H1 (cell line): ENCODE data around the gene TOMM22. TPM values are rescaled to one million over a fixed set of nuclear protein-coding genes. Genes with fewer than 3 reads are reported as not detected.

Experiments used
- CTCF ChIA-PET: fragments of 300-600 bp; sonication (Branson Sonifier 250); formaldehyde crosslinking; loops from one replicate; lab custom pipeline; 2021; ENCODE audit not compliant: partially characterized antibody; lab: Charles Lee
- POLR2A ChIA-PET: fragments of 300-600 bp; sonication (Branson Sonifier 250); formaldehyde crosslinking; loops from one replicate; lab custom pipeline; 2021; ENCODE audit warnings: inconsistent platforms; ENCODE audit not compliant: partially characterized antibody; lab: Charles Lee
- DNase-seq, 2 experiments: peaks; one replicate each; pipeline versions ENCODE4 v3.0.0 to v3.0.0-alpha.2; 2010 to 2022; ENCODE audit warnings: low spot score in 2 of 2, low read depth in 1 of 2, mixed read lengths in 1 of 2
- FAIRE-seq: peaks from 2 replicates; lab custom pipeline; 2011; peaks lifted over from hg19 to GRCh38; lab: Jason Lieb, UNC
- H2AFZ ChIP-seq: 2 replicates; pipeline ENCODE4 v1.8.1; 2012; ENCODE audit warnings: low read length, inconsistent platforms
- H2AK5ac ChIP-seq: 2 replicates; pipeline ENCODE4 v1.6.1; 2013; ENCODE audit warnings: low read depth, low read length
- H2BK120ac ChIP-seq: replicated peaks from 2 replicates; pipeline ENCODE3; 2013; ENCODE audit warnings: low read depth, low read length, inconsistent platforms
- H2BK12ac ChIP-seq: 2 replicates; pipeline ENCODE4 v1.6.1; 2013; ENCODE audit warnings: low read depth, low read length
- H2BK15ac ChIP-seq: 2 replicates; pipeline ENCODE4 v1.6.1; 2013; ENCODE audit warnings: low read length
- H2BK20ac ChIP-seq: 2 replicates; pipeline ENCODE4 v1.6.1; 2013; ENCODE audit warnings: low read length
- H2BK5ac ChIP-seq: 2 replicates; pipeline ENCODE4 v1.6.1; 2013; ENCODE audit warnings: low read depth, low read length
- H3K14ac ChIP-seq: 2 replicates; pipeline ENCODE4 v1.6.1; 2013; ENCODE audit warnings: inconsistent platforms; ENCODE audit not compliant: insufficient read length
- H3K18ac ChIP-seq: 2 replicates; pipeline ENCODE4 v1.6.1; 2013; ENCODE audit warnings: low read length; ENCODE audit errors: extremely low read depth
- H3K23ac ChIP-seq: 2 replicates; pipeline ENCODE4 v1.6.1; 2013; ENCODE audit warnings: inconsistent platforms; ENCODE audit not compliant: insufficient read length
- H3K23me2 ChIP-seq: 2 replicates; pipeline ENCODE4 v1.6.1; 2013; ENCODE audit warnings: low read depth, low read length
- H3K27ac ChIP-seq: 2 replicates; pipeline ENCODE4 v1.6.1; 2011; ENCODE audit warnings: low read depth, low read length, inconsistent platforms
- H3K27me3 ChIP-seq, 4 experiments: replicated peaks in 1 of 4; 1 replicate in 1 of 4; 2 replicates in 3 of 4; pipeline versions ENCODE4 v1.6.1 to v1.8.1; 2011 to 2013; ENCODE audit warnings: low read length in 3 of 4, mild to moderate bottlenecking in 3 of 4, inconsistent platforms in 2 of 4, mixed read lengths in 2 of 4, moderate library complexity in 1 of 4; ENCODE audit not compliant: control insufficient read depth in 3 of 4, insufficient read depth in 3 of 4; ENCODE audit errors: extremely low read depth in 1 of 4
- H3K36me3 ChIP-seq, 4 experiments: 2 replicates each; pipeline versions ENCODE4 v1.6.1 to v1.8.1; 2011 to 2013; ENCODE audit warnings: mild to moderate bottlenecking in 4 of 4, low read length in 3 of 4, moderate library complexity in 2 of 4, control low read depth in 1 of 4, inconsistent platforms in 1 of 4; ENCODE audit not compliant: insufficient read depth in 4 of 4, control insufficient read depth in 2 of 4
- H3K4ac ChIP-seq: replicated peaks from 2 replicates; pipeline ENCODE3; 2013; ENCODE audit warnings: low read length, low read depth, mixed read lengths, inconsistent platforms; ENCODE audit not compliant: insufficient read length
- H3K4me1 ChIP-seq, 4 experiments: replicated peaks in 1 of 4; 1 replicate in 1 of 4; 2 replicates in 3 of 4; pipeline versions ENCODE4 v1.6.1 to v1.8.1; 2011 to 2013; ENCODE audit warnings: low read length in 3 of 4, inconsistent platforms in 2 of 4, mixed read lengths in 1 of 4; ENCODE audit not compliant: insufficient read depth in 4 of 4, control insufficient read depth in 3 of 4
- H3K4me2 ChIP-seq, 2 experiments: 2 replicates each; pipeline versions ENCODE4 v1.6.1 to v1.8.1; 2011 to 2013; ENCODE audit warnings: low read depth in 2 of 2, low read length in 2 of 2, control low read depth in 1 of 2, inconsistent platforms in 1 of 2, mild to moderate bottlenecking in 1 of 2; ENCODE audit not compliant: insufficient read depth in 1 of 2
- H3K4me3 ChIP-seq, 4 experiments: fragments of 200-600, 300-600 bp in 1 of 4; sonication (generic), shearing (Covaris generic), sonication (Bioruptor Twin) in 1 of 4; 2 replicates each; pipeline versions ENCODE4 v1.5.1 to v1.8.1; 2011 to 2016; ENCODE audit warnings: low read length in 4 of 4, low read depth in 3 of 4, control low read depth in 2 of 4, inconsistent platforms in 2 of 4, mild to moderate bottlenecking in 2 of 4, mixed read lengths in 1 of 4, moderate library complexity in 1 of 4; ENCODE audit not compliant: insufficient read depth in 2 of 4; ENCODE audit errors: extremely low read depth in 1 of 4
- H3K56ac ChIP-seq: replicated peaks from 2 replicates; pipeline ENCODE3; 2013; ENCODE audit warnings: low read depth, mild to moderate bottlenecking, mixed read lengths, low read length, inconsistent platforms; ENCODE audit not compliant: insufficient read length
- H3K79me1 ChIP-seq: 2 replicates; pipeline ENCODE4 v1.6.1; 2013; ENCODE audit warnings: low read depth, low read length, control low read depth
- H3K79me2 ChIP-seq, 2 experiments: 2 replicates each; pipeline versions ENCODE4 v1.6.1 to v1.8.1; 2012 to 2013; ENCODE audit warnings: low read length in 2 of 2, mild to moderate bottlenecking in 2 of 2, inconsistent platforms in 1 of 2; ENCODE audit not compliant: insufficient read depth in 2 of 2, control insufficient read depth in 1 of 2
- H3K9ac ChIP-seq, 4 experiments: replicated peaks in 1 of 4; 1 replicate in 1 of 4; 2 replicates in 3 of 4; pipeline versions ENCODE4 v1.6.1 to v1.8.1; 2011 to 2013; ENCODE audit warnings: low read depth in 3 of 4, low read length in 3 of 4, control low read depth in 2 of 4, mild to moderate bottlenecking in 2 of 4, moderate library complexity in 2 of 4, inconsistent platforms in 1 of 4; ENCODE audit errors: extremely low read depth in 1 of 4
- H3K9me3 ChIP-seq, 2 experiments: 2 replicates each; pipeline versions ENCODE4 v1.6.1 to v1.8.1; 2012 to 2013; ENCODE audit warnings: mild to moderate bottlenecking in 2 of 2, moderate library complexity in 2 of 2, control low read depth in 1 of 2, inconsistent platforms in 1 of 2, low read depth in 1 of 2, low read length in 1 of 2, mixed read lengths in 1 of 2; ENCODE audit not compliant: insufficient read depth in 2 of 2
- H4K20me1 ChIP-seq, 2 experiments: replicated peaks in 1 of 2; 2 replicates each; pipeline versions ENCODE3 to v1.8.1; 2011 to 2013; ENCODE audit warnings: inconsistent platforms in 2 of 2, low read length in 2 of 2, mild to moderate bottlenecking in 1 of 2; ENCODE audit not compliant: insufficient read depth in 2 of 2, control insufficient read depth in 1 of 2
- H4K5ac ChIP-seq: 2 replicates; pipeline ENCODE4 v1.6.1; 2013; ENCODE audit warnings: low read length, low read depth, mixed read lengths, inconsistent platforms; ENCODE audit not compliant: insufficient read length
- H4K8ac ChIP-seq: 2 replicates; pipeline ENCODE4 v1.8.0; 2013; ENCODE audit warnings: mild to moderate bottlenecking, moderate library complexity, low read length, inconsistent platforms; ENCODE audit not compliant: insufficient read depth; ENCODE audit errors: extremely low read depth
- H4K91ac ChIP-seq: replicated peaks from 2 replicates; pipeline ENCODE3; 2013; ENCODE audit warnings: low read length, mixed read lengths, inconsistent platforms; ENCODE audit not compliant: insufficient read length
- ASH2L ChIP-seq: fragments of 200-600, 300-600 bp; sonication (generic); IDR thresholded peaks from one replicate; pipeline ENCODE4 v1.7.1; 2017; ENCODE audit warnings: low read length
- E2F6 ChIP-seq: IDR thresholded peaks from 2 replicates; pipeline ENCODE4 v1.6.1; 2012; ENCODE audit warnings: inconsistent platforms
- FOSL1 ChIP-seq: IDR thresholded peaks from 2 replicates; pipeline ENCODE4 v1.6.1; 2011; ENCODE audit warnings: mild to moderate bottlenecking, low read depth, low read length, moderate library complexity; ENCODE audit not compliant: insufficient read depth
- HDAC2 ChIP-seq, 2 experiments: fragments of 300-600 bp in 1 of 2; sonication (generic) in 1 of 2; IDR thresholded peaks; 2 replicates each; pipeline ENCODE4 v1.6.1; 2011 to 2012; ENCODE audit warnings: low read depth in 2 of 2, low read length in 2 of 2, mild to moderate bottlenecking in 2 of 2, moderate library complexity in 2 of 2, borderline replicate concordance in 1 of 2, inconsistent platforms in 1 of 2
- MAX ChIP-seq: IDR thresholded peaks from 2 replicates; pipeline ENCODE4 v1.6.1; 2012; ENCODE audit warnings: inconsistent platforms
- PHF8 ChIP-seq: fragments of 200-600 bp; sonication (generic); conservative IDR thresholded peaks from 2 replicates; pipeline ENCODE4 v1.7.1; 2012; ENCODE audit warnings: low read depth, mild to moderate bottlenecking, inconsistent platforms, low read length, moderate library complexity
- POLR2AphosphoS5 ChIP-seq: IDR thresholded peaks from 2 replicates; pipeline ENCODE4 v1.6.1; 2011; ENCODE audit warnings: low read depth, low read length
- RBBP5 ChIP-seq: IDR thresholded peaks from 2 replicates; pipeline ENCODE4 v1.7.1; 2012; ENCODE audit warnings: low read depth, mild to moderate bottlenecking, inconsistent platforms, low read length, moderate library complexity, borderline replicate concordance
- SUZ12 ChIP-seq: fragments of 200-600 bp; sonication (generic); IDR thresholded peaks from 2 replicates; pipeline ENCODE4 v1.6.1; 2012; ENCODE audit warnings: mild to moderate bottlenecking, inconsistent platforms, low read length, moderate library complexity, mixed read lengths
- WGBS, 2 experiments: shearing (Covaris generic) in 1 of 2; methylation state at CpG; one replicate each; pipeline versions ENCODE4 v1.1.6 to v1.1.7; 2013 to 2015; ENCODE audit warnings: low lambda C conversion rate in 2 of 2, mixed read lengths in 2 of 2, inconsistent platforms in 1 of 2, low coverage in 1 of 2, missing lambda C conversion rate in 1 of 2; ENCODE audit not compliant: insufficient replicate concordance in 2 of 2, insufficient coverage in 1 of 2, insufficient read length in 1 of 2; ENCODE audit errors: extremely low coverage in 1 of 2, missing lambda C conversion rate in 1 of 2; 5-methylcytosine and 5-hydroxymethylcytosine counted together
- polyA plus RNA-seq, 7 experiments: library from polyadenylated mRNA; depleted of rRNA in 3 of 7; stranded (reverse) in 5 of 7; unstranded in 2 of 7; fragments of >200 nt in 5 of 7; fragments of 200-250 nt in 2 of 7; gene quantifications; 1 replicate in 5 of 7; 2 replicates in 1 of 7; 4 replicates in 1 of 7; pipeline versions ENCODE4 v1.2.1 to v1.2.3, GENCODE V29; 2011 to 2013; ENCODE audit warnings: missing spikeins in 2 of 7, mixed read lengths in 2 of 7
- total RNA-seq: library from RNA; stranded (reverse); fragmentation: NEBNext Ultra II Directional; extraction: Animal tissue kit (Norgen Biotek cat#: 25700); gene quantifications from 2 replicates; pipeline ENCODE4 v1.2.1, GENCODE V29; 2021

Gene TOMM22
- total and polyA plus RNA-seq, 2 of the 8 experiments (the other 6 are each of a cell fraction or from before 2014, with no cell fraction given) = 84.0 to 125 TPM

- Histone ChIP-seq H2BK20ac (no peak overlapping the region), H3K27ac (peak overlapping the region; percentile 87), H2BK15ac (no peak overlapping the region), H4K8ac (peak overlapping the region; percentile 96), H3K4me3 (peak overlapping the region; percentile 82 to 95 (median 90)), H3K4me1 (peaks cover 10 to 19% (median 14%) of the 10 kb centered on the region in 4 experiments; a peak in 5 of 7 replicates), H3K23me2 (peaks cover 9% of the 10 kb centered on the region), H3K18ac (peak overlapping the region; percentile 76; the same call in 1 of the 2 replicates), H4K5ac (no peak overlapping the region), H3K79me1 (0 out of 2 replicates have a peak, but pooled peaks cover 4% of the 10 kb centered on the region), H2BK120ac (no peak overlapping the region), H3K4ac (no peak overlapping the region), H4K20me1 (peaks cover 17 to 19% of the 10 kb centered on the region in 2 experiments), H2AFZ (no peak overlapping the region), H3K27me3 (no peaks in the 10 kb centered on the region), H2AK5ac (no peak overlapping the region), H3K23ac (no peak overlapping the region), H3K14ac (no peak overlapping the region), H4K91ac (no peak overlapping the region), H3K36me3 (peaks cover 0 to 14% (median 6%) of the 10 kb centered on the region in 4 experiments; a peak in 4 of 8 replicates), H3K9me3 (no peaks in the 10 kb centered on the region), H3K9ac (peak overlapping the region; percentile 78 to 99 (median 88)), H2BK12ac (no peak overlapping the region), H3K56ac (no peak overlapping the region), H2BK5ac (peak overlapping the region; percentile 41), H3K4me2 (peak overlapping the region; percentile 82 to 88), H3K79me2 (peaks cover 26 to 53% of the 10 kb centered on the region in 2 experiments)
- ChIA-PET CTCF (interaction anchor here (0.9 to 3.3 kb wide), 4 partner anchors 19 to 61 kb away, joined by 3 to 19 read pairs (median 3); partner anchors contain the start of gene TOMM22), POLR2A (interaction anchor here (0.5 to 5.6 kb wide), 15 partner anchors 9 to 838 kb away, joined by 3 to 39 read pairs (median 3); partner anchors contain the start of genes FAM227A and TOMM22)
- whole genome bisulfite sequencing, 2 experiments = 3% methylated on average over 43 of the region's 80 CpGs; no CpG with 5 or more reads in 1 of the 2 experiments
- peak in 1 of 2 experiments; percentile 57 for DNase-seq
- no peak for FAIRE-seq
- TF ChIP-seq FOSL1 (no peak), PHF8 (peak; percentile 51; the same call in 1 of the 2 replicates), SUZ12 (no peak), MAX (peak; percentile 90), E2F6 (peak; percentile 64), HDAC2 (IDR thresholded peaks at IDR 0.05; ENCODE audit: borderline replicate concordance in 1 of 2, low read depth in 2 of 2, low read length in 2 of 2) (peak in 1 of 2 experiments; percentile 62; a peak in 1 of 4 replicates), RBBP5 (peak; percentile 77; the same call in 1 of the 2 replicates), POLR2AphosphoS5 (peak; percentile 3; the same call in 1 of the 2 replicates), ASH2L (peak; percentile 88)
Measured at GRCh38 chr22:38706101-38706900, 24.5 kb downstream of the TOMM22 start.
